Esophagus mucosa (tissue), 1 donor: ENCODE data around the gene KARS1. TPM values are rescaled to one million over a fixed set of nuclear protein-coding genes. Genes with fewer than 3 reads are reported as not detected.
A peak's percentile ranks its signal among the peaks of the same experiment; 100 is the strongest.

Experiments
- ATAC-seq: fragments of 200-7000 bp; cut with Tn5 transposase; one replicate; pipeline ENCODE4 v1.9.1; 2020
- total RNA-seq: library from RNA; stranded (reverse); gene quantifications from one replicate; pipeline ENCODE4 v1.2.4, GENCODE V29; 2023
- donor health status: DM: yes; HTN: yes; CAD: no.

Gene KARS1
- total RNA-seq: 91.9 TPM

GRCh38 chr16:75647492-75648264, at the start of gene KARS1, which contains the start of gene TERF2IP:
Gene KARS1, minus strand, starts transcription at chr16:75647665. Its CDS starts 26 bp downstream, at chr16:75647639.
Gene TERF2IP, plus strand, starts transcription at chr16:75647773. Its CDS starts 110 bp downstream, at chr16:75647883.
- peak; percentile 98 for ATAC-seq

GRCh38 chr16:75695708-75696107, 48.2 kb upstream of the KARS1 start:
- no peak for ATAC-seq

- no peak for ATAC-seq
Observed at GRCh38 chr16:75687361-75687760, 39.9 kb upstream of the KARS1 start.

GRCh38 chr16:75682308-75682707, 34.8 kb upstream of the KARS1 start:
- ATAC-seq: no peak

GRCh38 chr16:75679366-75679765, 31.9 kb upstream of the KARS1 start:
- ATAC-seq: no peak

- ATAC-seq: no peak
Observed at GRCh38 chr16:75676909-75677308, 29.4 kb upstream of the KARS1 start, which contains the start of gene CPHXL2. Gene CPHXL2, minus strand, starts transcription at chr16:75677009. Its CDS starts 10 bp downstream, at chr16:75676999.

- no peak for ATAC-seq
Observed at GRCh38 chr16:75667503-75667902, 20.0 kb upstream of the KARS1 start.

GRCh38 chr16:75660726-75661302, 13.3 kb upstream of the KARS1 start:
- no peak for ATAC-seq

GRCh38 chr16:75660321-75660720, 12.9 kb upstream of the KARS1 start:
- ATAC-seq: no peak

GRCh38 chr16:75658175-75658574, 10.7 kb upstream of the KARS1 start:
- ATAC-seq: no peak

GRCh38 chr16:75653922-75654321, 6.5 kb upstream of the KARS1 start:
- no peak for ATAC-seq

- ATAC-seq: peak; percentile 63
Observed at GRCh38 chr16:75648265-75649076, 1.0 kb upstream of the KARS1 start.

GRCh38 chr16:75647112-75647491, 363 bp downstream of the KARS1 start:
- ATAC-seq: peak; percentile 30

- no peak for ATAC-seq
Observed at GRCh38 chr16:75644240-75645012, 3.0 kb downstream of the KARS1 start.

GRCh38 chr16:75640598-75640997, 6.9 kb downstream of the KARS1 start:
- no peak for ATAC-seq

GRCh38 chr16:75635036-75635435, 12.4 kb downstream of the KARS1 start:
- no peak for ATAC-seq

- ATAC-seq: no peak
Observed at GRCh38 chr16:75632857-75633256, 14.6 kb downstream of the KARS1 start.

GRCh38 chr16:75630052-75630451, 17.4 kb downstream of the KARS1 start:
- ATAC-seq: no peak

- no peak for ATAC-seq
Observed at GRCh38 chr16:75629132-75629531, 18.3 kb downstream of the KARS1 start.

- no peak for ATAC-seq
Observed at GRCh38 chr16:75628351-75628750, 19.1 kb downstream of the KARS1 start.

GRCh38 chr16:75627851-75628250, 19.6 kb downstream of the KARS1 start:
- ATAC-seq: no peak

GRCh38 chr16:75626806-75627205, 20.7 kb downstream of the KARS1 start:
- no peak for ATAC-seq
